ENCODE results near the gene BTN2A1. TPM values are rescaled to one million over a fixed set of nuclear protein-coding genes. Genes with fewer than 3 reads are reported as not detected.

The BTN2A1 gene
- total and polyA plus RNA-seq, 10 of the 15 experiments (the other 5 are each of a cell fraction or from before 2014, with no cell fraction given), result 8.2 to 28.0 (median 15.8) TPM

DNA sequence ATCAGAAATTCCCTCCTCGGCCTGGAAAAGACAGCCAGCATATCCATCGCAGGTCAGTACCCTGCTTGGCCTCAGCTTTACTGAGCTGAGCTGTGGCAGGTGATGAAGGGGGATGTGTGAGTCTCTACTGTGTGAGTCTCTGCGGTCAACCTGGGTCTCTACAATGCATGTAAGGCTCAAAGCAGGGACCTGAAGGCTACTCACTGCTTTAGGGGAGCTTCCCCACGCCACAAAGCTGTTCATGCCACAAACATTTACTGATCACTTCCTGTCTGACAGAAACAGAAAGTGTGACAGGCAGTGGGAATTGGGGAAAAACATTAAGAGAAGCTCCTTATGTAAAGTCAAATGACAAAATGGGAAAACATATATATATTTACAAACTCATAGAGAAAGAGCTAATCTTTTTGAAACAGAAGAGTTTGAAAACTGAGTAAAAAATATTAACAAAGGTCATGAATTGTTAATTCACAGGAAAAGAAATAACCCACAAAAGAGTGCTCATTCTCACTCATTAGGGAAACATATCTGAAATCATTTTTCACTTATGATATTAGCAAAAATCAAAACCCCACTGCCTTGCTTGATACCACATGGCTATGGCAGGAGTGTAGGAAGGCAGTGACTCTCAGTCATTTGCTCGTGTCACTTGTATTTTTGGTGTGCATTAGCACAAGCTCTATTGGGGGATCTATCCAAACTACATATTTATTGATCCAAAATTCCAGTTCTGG is 11.7 kb upstream of the BTN2A1 start (continued):
- TF ChIP-seq, protein P1, sequence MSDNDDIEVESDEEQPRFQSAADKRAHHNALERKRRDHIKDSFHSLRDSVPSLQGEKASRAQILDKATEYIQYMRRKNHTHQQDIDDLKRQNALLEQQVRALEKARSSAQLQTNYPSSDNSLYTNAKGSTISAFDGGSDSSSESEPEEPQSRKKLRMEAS (IDR thresholded peaks at IDR 0.05; ENCODE audit: low read depth, low read length), result no peak
- TF ChIP-seq CREB1 (IDR thresholded peaks at IDR 0.05; ENCODE audit: low read depth) (peak; percentile 55), ZNF384 (IDR thresholded peaks at IDR 0.05; ENCODE audit: borderline replicate concordance, low read depth, low read length) (no peak), HSF1 (IDR thresholded peaks at IDR 0.05; ENCODE audit: low read depth, low read length) (no peak), HCFC1 (IDR thresholded peaks at IDR 0.05; ENCODE audit: low read length) (no peak), ZZZ3 (IDR thresholded peaks at IDR 0.05; ENCODE audit: control insufficient read depth, insufficient read length, low read depth) (no peak), NKRF (conservative IDR thresholded peaks at IDR 0.05) (no peak; the same call in 1 of the 2 replicates), RAD21 (IDR thresholded peaks at IDR 0.05; ENCODE audit: insufficient read depth, low read depth, low read length) (no peak), ZNF687 (IDR thresholded peaks at IDR 0.05) (no peak), RBBP5 (conservative IDR thresholded peaks at IDR 0.05) (no peak), SMAD5 (IDR thresholded peaks at IDR 0.05; ENCODE audit: low read depth) (no peak), PBX3 (IDR thresholded peaks at IDR 0.05; ENCODE audit: insufficient replicate concordance, low read depth, low read length) (no peak)
- TF ChIP-seq, protein P2, sequence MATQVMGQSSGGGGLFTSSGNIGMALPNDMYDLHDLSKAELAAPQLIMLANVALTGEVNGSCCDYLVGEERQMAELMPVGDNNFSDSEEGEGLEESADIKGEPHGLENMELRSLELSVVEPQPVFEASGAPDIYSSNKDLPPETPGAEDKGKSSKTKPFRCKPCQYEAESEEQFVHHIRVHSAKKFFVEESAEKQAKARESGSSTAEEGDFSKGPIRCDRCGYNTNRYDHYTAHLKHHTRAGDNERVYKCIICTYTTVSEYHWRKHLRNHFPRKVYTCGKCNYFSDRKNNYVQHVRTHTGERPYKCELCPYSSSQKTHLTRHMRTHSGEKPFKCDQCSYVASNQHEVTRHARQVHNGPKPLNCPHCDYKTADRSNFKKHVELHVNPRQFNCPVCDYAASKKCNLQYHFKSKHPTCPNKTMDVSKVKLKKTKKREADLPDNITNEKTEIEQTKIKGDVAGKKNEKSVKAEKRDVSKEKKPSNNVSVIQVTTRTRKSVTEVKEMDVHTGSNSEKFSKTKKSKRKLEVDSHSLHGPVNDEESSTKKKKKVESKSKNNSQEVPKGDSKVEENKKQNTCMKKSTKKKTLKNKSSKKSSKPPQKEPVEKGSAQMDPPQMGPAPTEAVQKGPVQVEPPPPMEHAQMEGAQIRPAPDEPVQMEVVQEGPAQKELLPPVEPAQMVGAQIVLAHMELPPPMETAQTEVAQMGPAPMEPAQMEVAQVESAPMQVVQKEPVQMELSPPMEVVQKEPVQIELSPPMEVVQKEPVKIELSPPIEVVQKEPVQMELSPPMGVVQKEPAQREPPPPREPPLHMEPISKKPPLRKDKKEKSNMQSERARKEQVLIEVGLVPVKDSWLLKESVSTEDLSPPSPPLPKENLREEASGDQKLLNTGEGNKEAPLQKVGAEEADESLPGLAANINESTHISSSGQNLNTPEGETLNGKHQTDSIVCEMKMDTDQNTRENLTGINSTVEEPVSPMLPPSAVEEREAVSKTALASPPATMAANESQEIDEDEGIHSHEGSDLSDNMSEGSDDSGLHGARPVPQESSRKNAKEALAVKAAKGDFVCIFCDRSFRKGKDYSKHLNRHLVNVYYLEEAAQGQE (IDR thresholded peaks at IDR 0.05; ENCODE audit: low read depth, low read length), result no peak
- TF ChIP-seq, protein P3, sequence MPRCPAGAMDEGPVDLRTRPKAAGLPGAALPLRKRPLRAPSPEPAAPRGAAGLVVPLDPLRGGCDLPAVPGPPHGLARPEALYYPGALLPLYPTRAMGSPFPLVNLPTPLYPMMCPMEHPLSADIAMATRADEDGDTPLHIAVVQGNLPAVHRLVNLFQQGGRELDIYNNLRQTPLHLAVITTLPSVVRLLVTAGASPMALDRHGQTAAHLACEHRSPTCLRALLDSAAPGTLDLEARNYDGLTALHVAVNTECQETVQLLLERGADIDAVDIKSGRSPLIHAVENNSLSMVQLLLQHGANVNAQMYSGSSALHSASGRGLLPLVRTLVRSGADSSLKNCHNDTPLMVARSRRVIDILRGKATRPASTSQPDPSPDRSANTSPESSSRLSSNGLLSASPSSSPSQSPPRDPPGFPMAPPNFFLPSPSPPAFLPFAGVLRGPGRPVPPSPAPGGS (IDR thresholded peaks at IDR 0.05; ENCODE audit: borderline replicate concordance, insufficient read depth, low read depth, low read length, poor library complexity, severe bottlenecking), result peak; percentile 59

All from GM12878 (cell line).